Measurements from ENCODE around the gene LCMT1. TPM values are rescaled to one million over a fixed set of nuclear protein-coding genes. Genes with fewer than 3 reads are reported as not detected.

Gene LCMT1
- total RNA-seq, 6 experiments from 2014 or later = 31.7 to 44.1 (median 41.5) TPM

- no peak for DNase-seq
- H3K27ac Mint-ChIP-seq = no peak overlapping the region
Observed at GRCh38 chr16:25087761-25088160, 23.8 kb upstream of the LCMT1 start.

GRCh38 chr16:25089351-25089750 lies 22.2 kb upstream of the LCMT1 start:
- Mint-ChIP-seq H3K27me3 (ENCODE audit: insufficient read depth) (peaks cover 24% of the 10 kb centered on the region), H3K27ac (no peak overlapping the region)

More at GRCh38 chr16:25087761-25088160, 23.8 kb upstream of the LCMT1 start:
- Mint-ChIP-seq H3K36me3 (ENCODE audit: low read depth) (no peaks in the 10 kb centered on the region), H3K27me3 (ENCODE audit: insufficient read depth) (peaks cover 27% of the 10 kb centered on the region), H3K4me1 (ENCODE audit: low read depth) (peaks cover 9% of the 10 kb centered on the region; the same call in 1 of the 2 replicates), H3K4me3 (no peak overlapping the region), H3K9me3 (no peaks in the 10 kb centered on the region)
- TF ChIP-seq CTCF (IDR thresholded peaks at IDR 0.05) = no peak

GRCh38 chr16:25092441-25092840 lies 19.1 kb upstream of the LCMT1 start:
- Mint-ChIP-seq H3K27me3 (ENCODE audit: insufficient read depth) (peaks cover 16% of the 10 kb centered on the region), H3K4me3 (no peak overlapping the region)
- TF ChIP-seq CTCF (IDR thresholded peaks at IDR 0.05) = no peak

More at GRCh38 chr16:25089351-25089750, 22.2 kb upstream of the LCMT1 start:
- no peak for DNase-seq
- H3K36me3 Mint-ChIP-seq (ENCODE audit: low read depth) = no peaks in the 10 kb centered on the region
- H3K4me3 Mint-ChIP-seq = no peak overlapping the region
- peaks cover 14% of the 10 kb centered on the region for H3K4me1 Mint-ChIP-seq (ENCODE audit: low read depth)
- no peak for TF ChIP-seq CTCF (IDR thresholded peaks at IDR 0.05)
- no peaks in the 10 kb centered on the region for H3K9me3 Mint-ChIP-seq

GRCh38 chr16:25093208-25094061 lies 18.1 kb upstream of the LCMT1 start:
- Mint-ChIP-seq H3K27ac (no peak overlapping the region), H3K27me3 (ENCODE audit: insufficient read depth) (peaks cover 13% of the 10 kb centered on the region), H3K36me3 (ENCODE audit: low read depth) (peaks cover 7% of the 10 kb centered on the region), H3K4me3 (no peak overlapping the region), H3K9me3 (no peaks in the 10 kb centered on the region), H3K4me1 (ENCODE audit: low read depth) (peaks cover 18% of the 10 kb centered on the region)
- no peak for TF ChIP-seq CTCF (IDR thresholded peaks at IDR 0.05)
- DNase-seq = no peak

More at GRCh38 chr16:25092441-25092840, 19.1 kb upstream of the LCMT1 start:
- DNase-seq = no peak
- Mint-ChIP-seq H3K9me3 (no peaks in the 10 kb centered on the region), H3K4me1 (ENCODE audit: low read depth) (peaks cover 24% of the 10 kb centered on the region), H3K27ac (no peak overlapping the region), H3K36me3 (ENCODE audit: low read depth) (peaks cover 7% of the 10 kb centered on the region)

- H3K9me3 Mint-ChIP-seq = no peaks in the 10 kb centered on the region
- H3K27me3 Mint-ChIP-seq (ENCODE audit: insufficient read depth) = peaks cover 7% of the 10 kb centered on the region; the same call in 1 of the 2 replicates
- peaks cover 7% of the 10 kb centered on the region for H3K36me3 Mint-ChIP-seq (ENCODE audit: low read depth)
- H3K4me1 Mint-ChIP-seq (ENCODE audit: low read depth) = peaks cover 18% of the 10 kb centered on the region
- H3K27ac Mint-ChIP-seq = no peak overlapping the region
- no peak for DNase-seq
- H3K4me3 Mint-ChIP-seq = no peak overlapping the region
- TF ChIP-seq CTCF (IDR thresholded peaks at IDR 0.05) = no peak
Observed at GRCh38 chr16:25094596-25094995, 16.9 kb upstream of the LCMT1 start.
